Loucy (cell line): ENCODE measurements around the gene CLDND2.

Source experiments
- H2AFZ ChIP-seq: fragments of 200-600 bp; sonication (generic); 2 replicates; pipeline ENCODE4 v1.6.0; 2016; ENCODE audit warnings: antibody characterized with exemption, mild to moderate bottlenecking, low read length, moderate library complexity
- H3F3A ChIP-seq: fragments of 200-600 bp; 2 replicates; pipeline ENCODE4 v1.6.0; 2016; ENCODE audit warnings: antibody characterized with exemption, low read depth, mild to moderate bottlenecking
- H3K27me3 ChIP-seq: fragments of 200-600 bp; sonication (generic); 2 replicates; pipeline ENCODE4 v1.6.1; 2014; ENCODE audit warnings: low read length, mild to moderate bottlenecking; ENCODE audit not compliant: insufficient read depth, poor library complexity, severe bottlenecking
- H3K36me3 ChIP-seq: fragments of 200-600 bp; sonication (generic); 2 replicates; pipeline ENCODE4 v1.6.1; 2016; ENCODE audit warnings: low read length; ENCODE audit not compliant: insufficient read depth
- H3K4me1 ChIP-seq: fragments of 200-600 bp; sonication (generic); 2 replicates; pipeline ENCODE4 v1.5.1; 2014; ENCODE audit warnings: low read length, mild to moderate bottlenecking; ENCODE audit not compliant: insufficient read depth, poor library complexity, severe bottlenecking
- H3K4me2 ChIP-seq: fragments of 200-600 bp; sonication (generic); 2 replicates; pipeline ENCODE4 v1.6.0; 2014; ENCODE audit warnings: antibody characterized with exemption, low read length, low read depth, mild to moderate bottlenecking; ENCODE audit not compliant: poor library complexity, severe bottlenecking
- H3K4me3 ChIP-seq: fragments of 200-600 bp; sonication (generic); 2 replicates; pipeline ENCODE4 v1.5.1; 2014; ENCODE audit warnings: low read length, mild to moderate bottlenecking, mixed read lengths; ENCODE audit not compliant: poor library complexity, severe bottlenecking
- H3K79me2 ChIP-seq: fragments of 200-600 bp; sonication (generic); 2 replicates; pipeline ENCODE4 v1.6.1; 2014; ENCODE audit warnings: low read length; ENCODE audit not compliant: insufficient read depth
- H3K9ac ChIP-seq: fragments of 200-600 bp; sonication (generic); 2 replicates; pipeline ENCODE4 v1.6.0; 2014; ENCODE audit warnings: mild to moderate bottlenecking, low read depth, low read length, moderate library complexity; ENCODE audit not compliant: poor library complexity, severe bottlenecking
- H3K9me2 ChIP-seq: fragments of 200-600 bp; sonication (generic); replicated peaks from 2 replicates; pipeline ENCODE4 v1.6.1; 2016; ENCODE audit warnings: low read depth, low read length, mixed read lengths
- H3K9me3 ChIP-seq: fragments of 200-600 bp; sonication (generic); 2 replicates; pipeline ENCODE4 v1.6.1; 2014; ENCODE audit warnings: mild to moderate bottlenecking, antibody characterized with exemption, low read length, low read depth; ENCODE audit not compliant: insufficient read depth
- H4K20me1 ChIP-seq: fragments of 200-600 bp; sonication (generic); 2 replicates; pipeline ENCODE4 v1.6.0; 2014; ENCODE audit warnings: antibody characterized with exemption, low read length, mild to moderate bottlenecking; ENCODE audit not compliant: insufficient read depth, poor library complexity, severe bottlenecking
- EZH2phosphoT487 ChIP-seq: fragments of 200-600 bp; IDR thresholded peaks from 2 replicates; pipeline ENCODE4 v1.6.1; 2018; ENCODE audit warnings: antibody characterized with exemption, mild to moderate bottlenecking, moderate library complexity, borderline replicate concordance
- TF ChIP-seq, protein P1 (sequence below): fragments of 200-600 bp; sonication (generic); conservative IDR thresholded peaks from 2 replicates; pipeline ENCODE4 v1.5.1; 2014; ENCODE audit warnings: mild to moderate bottlenecking, antibody characterized with exemption, low read length

Gene CLDND2

GRCh38 chr19:51365965-51366388 lies 2.8 kb downstream of the CLDND2 start, which contains the start of gene ETFB:
Gene ETFB, minus strand, starts transcription at chr19:51366388. Its CDS starts 62 bp downstream, at chr19:51366326.
- TF ChIP-seq, protein P1, sequence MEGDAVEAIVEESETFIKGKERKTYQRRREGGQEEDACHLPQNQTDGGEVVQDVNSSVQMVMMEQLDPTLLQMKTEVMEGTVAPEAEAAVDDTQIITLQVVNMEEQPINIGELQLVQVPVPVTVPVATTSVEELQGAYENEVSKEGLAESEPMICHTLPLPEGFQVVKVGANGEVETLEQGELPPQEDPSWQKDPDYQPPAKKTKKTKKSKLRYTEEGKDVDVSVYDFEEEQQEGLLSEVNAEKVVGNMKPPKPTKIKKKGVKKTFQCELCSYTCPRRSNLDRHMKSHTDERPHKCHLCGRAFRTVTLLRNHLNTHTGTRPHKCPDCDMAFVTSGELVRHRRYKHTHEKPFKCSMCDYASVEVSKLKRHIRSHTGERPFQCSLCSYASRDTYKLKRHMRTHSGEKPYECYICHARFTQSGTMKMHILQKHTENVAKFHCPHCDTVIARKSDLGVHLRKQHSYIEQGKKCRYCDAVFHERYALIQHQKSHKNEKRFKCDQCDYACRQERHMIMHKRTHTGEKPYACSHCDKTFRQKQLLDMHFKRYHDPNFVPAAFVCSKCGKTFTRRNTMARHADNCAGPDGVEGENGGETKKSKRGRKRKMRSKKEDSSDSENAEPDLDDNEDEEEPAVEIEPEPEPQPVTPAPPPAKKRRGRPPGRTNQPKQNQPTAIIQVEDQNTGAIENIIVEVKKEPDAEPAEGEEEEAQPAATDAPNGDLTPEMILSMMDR: 0 out of 2 replicates have a peak, but pooled peaks have one; percentile 25
- no peak for TF ChIP-seq EZH2phosphoT487
- no peaks in the 10 kb centered on the region for H3F3A ChIP-seq
- peak within 1 kb of the TSS; percentile 96 for H3K4me2 ChIP-seq
- H3K79me2 ChIP-seq: peaks cover 60% of the 10 kb centered on the region
- no peaks in the 10 kb centered on the region for H3K36me3 ChIP-seq
- peaks cover 53% of the 10 kb centered on the region for H3K4me1 ChIP-seq
- H3K9me3 ChIP-seq: no peaks in the 10 kb centered on the region
- peak within 1 kb of the TSS; percentile 94 for H3K9ac ChIP-seq
- H3K4me3 ChIP-seq: peak within 1 kb of the TSS; percentile 99
- no peaks in the 10 kb centered on the region for H4K20me1 ChIP-seq
- no peaks in the 10 kb centered on the region for H3K27me3 ChIP-seq
- H3K9me2 ChIP-seq: no peaks in the 10 kb centered on the region
- peak within 1 kb of the TSS; percentile 83 for H2AFZ ChIP-seq

DNA sequence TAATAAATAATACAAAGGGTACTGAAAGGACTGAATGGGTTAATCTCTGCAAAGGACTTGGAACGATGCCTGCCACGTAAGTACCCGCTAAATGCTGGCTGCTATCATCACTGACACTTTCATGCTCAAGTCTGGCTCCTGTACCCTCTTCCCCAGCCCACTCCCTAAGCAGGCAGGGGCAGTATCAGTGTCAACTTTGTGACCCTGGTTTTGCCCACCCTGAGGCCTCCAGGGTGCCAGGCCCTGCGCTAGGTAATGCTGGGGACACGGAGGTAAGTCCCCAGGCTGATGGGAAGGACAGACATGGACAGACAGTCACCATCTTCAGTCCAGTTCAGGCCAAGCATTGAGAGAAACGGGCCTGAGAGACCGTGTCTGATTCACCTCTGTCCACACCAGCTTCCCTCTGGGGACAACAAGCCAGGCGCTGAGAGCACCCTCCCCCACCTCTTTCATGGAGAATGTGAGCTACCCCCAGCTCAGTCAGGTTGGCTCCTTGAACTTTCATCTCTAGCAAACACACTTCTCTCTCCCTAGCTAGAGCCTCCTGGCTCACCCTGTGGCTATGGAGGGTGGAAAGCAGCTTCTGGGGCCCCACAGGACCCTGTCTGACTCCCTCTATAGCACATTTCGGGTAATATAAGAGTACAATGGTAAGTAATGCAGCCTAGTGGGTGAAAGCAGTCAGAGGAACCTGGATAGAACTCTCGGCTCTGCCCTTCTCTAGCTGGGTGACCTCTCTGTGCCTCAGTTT lies 3.4 kb downstream of the CLDND2 start:
- no peaks in the 10 kb centered on the region for H3K9me2 ChIP-seq
- peak overlapping the region; percentile 99 for H3K4me3 ChIP-seq
- peaks cover 47% of the 10 kb centered on the region for H3K4me1 ChIP-seq
- peak overlapping the region; percentile 83 for H2AFZ ChIP-seq
- no peak for TF ChIP-seq EZH2phosphoT487
- TF ChIP-seq, protein P1: peak; percentile 49
- no peaks in the 10 kb centered on the region for H3K27me3 ChIP-seq
- peaks cover 54% of the 10 kb centered on the region for H3K79me2 ChIP-seq
- H3K4me2 ChIP-seq: peak overlapping the region; percentile 96
- H3K9me3 ChIP-seq: no peaks in the 10 kb centered on the region
- H3F3A ChIP-seq: no peaks in the 10 kb centered on the region
- no peaks in the 10 kb centered on the region for H3K36me3 ChIP-seq
- H3K9ac ChIP-seq: peak overlapping the region; percentile 94
- H4K20me1 ChIP-seq: no peaks in the 10 kb centered on the region

GRCh38 chr19:51364200-51365106 lies 4.3 kb downstream of the CLDND2 start:
- Histone ChIP-seq H2AFZ (no peak overlapping the region), H3K9me2 (no peaks in the 10 kb centered on the region), H3K9me3 (no peaks in the 10 kb centered on the region), H3K79me2 (peaks cover 46% of the 10 kb centered on the region), H3K4me1 (peaks cover 44% of the 10 kb centered on the region), H3K9ac (peak overlapping the region; percentile 50), H3K4me2 (peak overlapping the region; percentile 96), H3K36me3 (no peaks in the 10 kb centered on the region), H3F3A (no peaks in the 10 kb centered on the region), H4K20me1 (no peaks in the 10 kb centered on the region), H3K4me3 (peak overlapping the region; percentile 16), H3K27me3 (no peaks in the 10 kb centered on the region)
- TF ChIP-seq, protein P1: no peak
- no peak for TF ChIP-seq EZH2phosphoT487
